Keratinocyte (primary cell): ENCODE data around the gene MIF.

Experiments used
- CTCF ChIP-seq, 3 experiments: IDR thresholded peaks in 1 of 3; conservative IDR thresholded peaks in 1 of 3; optimal IDR thresholded peaks in 1 of 3; 2 replicates in 2 of 3; 3 replicates in 1 of 3; pipeline versions ENCODE3 to v1.5.1; 2011; ENCODE audit warnings: low read length in 3 of 3, mild to moderate bottlenecking in 3 of 3, moderate library complexity in 2 of 3, control low read depth in 1 of 3, inconsistent platforms in 1 of 3; ENCODE audit not compliant: insufficient read depth in 2 of 3; ENCODE audit errors: extremely low read depth in 1 of 3
- EZH2 ChIP-seq: IDR thresholded peaks from one replicate; pipeline ENCODE4 v1.6.1; 2012; ENCODE audit warnings: inconsistent platforms, mild to moderate bottlenecking, low read length, moderate library complexity

GRCh38 chr22:23884140-23884539, 10.0 kb upstream of the MIF start:
- TF ChIP-seq CTCF (optimal IDR thresholded peaks at IDR 0.05 in 1 of 3, IDR thresholded peaks at IDR 0.05 in 1 of 3, conservative IDR thresholded peaks at IDR 0.05 in 1 of 3; ENCODE audit: extremely low read depth in 1 of 3, insufficient read depth in 2 of 3, low read length in 3 of 3) (no peak), EZH2 (no peak)
